ENCODE data around the gene LAMP2.
"Not testable (repeated sequence)": the region's sequence is repeated elsewhere in the genome, so short reads cannot be mapped to it uniquely, and the experiment has no call there.

The LAMP2 gene

GRCh38 chrX:120476714-120477113 lies 7.6 kb upstream of the LAMP2 start:
- no peaks in the 10 kb centered on the region for H3K4me1 Mint-ChIP-seq

GRCh38 chrX:120475447-120475846 lies 6.4 kb upstream of the LAMP2 start:
- peak; percentile 50 to 66 (median 55) for TF ChIP-seq CTCF (IDR thresholded peaks at IDR 0.05; ENCODE audit: unreplicated experiment in 3 of 3)
- H3K4me3 Mint-ChIP-seq; H3K4me1 Mint-ChIP-seq; H3K9me3 Mint-ChIP-seq; H3K27ac Mint-ChIP-seq; H3K27me3 Mint-ChIP-seq (ENCODE audit: low read depth); H3K36me3 Mint-ChIP-seq (ENCODE audit: low read depth): not testable (repeated sequence)

More at GRCh38 chrX:120476714-120477113, 7.6 kb upstream of the LAMP2 start:
- no peak overlapping the region for H3K4me3 Mint-ChIP-seq
- H3K27ac Mint-ChIP-seq: no peak overlapping the region
- no peaks in the 10 kb centered on the region for H3K27me3 Mint-ChIP-seq (ENCODE audit: low read depth)
- TF ChIP-seq CTCF (IDR thresholded peaks at IDR 0.05; ENCODE audit: unreplicated experiment in 3 of 3): no peak
- H3K9me3 Mint-ChIP-seq: peaks cover 3% of the 10 kb centered on the region
- no peaks in the 10 kb centered on the region for H3K36me3 Mint-ChIP-seq (ENCODE audit: low read depth)

GRCh38 chrX:120474085-120474484 lies 5.0 kb upstream of the LAMP2 start:
- Mint-ChIP-seq H3K27me3 (ENCODE audit: low read depth) (no peaks in the 10 kb centered on the region), H3K36me3 (ENCODE audit: low read depth) (no peaks in the 10 kb centered on the region), H3K4me1 (no peaks in the 10 kb centered on the region), H3K27ac (no peak overlapping the region), H3K9me3 (peaks cover 3% of the 10 kb centered on the region), H3K4me3 (no peak overlapping the region)
- TF ChIP-seq CTCF (IDR thresholded peaks at IDR 0.05; ENCODE audit: unreplicated experiment in 3 of 3): no peak

GRCh38 chrX:120469657-120470056 lies 561 bp upstream of the LAMP2 start:
- peak overlapping the region; percentile 49 to 92 (median 78) for H3K4me3 Mint-ChIP-seq
- H3K4me1 Mint-ChIP-seq; H3K9me3 Mint-ChIP-seq; H3K27me3 Mint-ChIP-seq (ENCODE audit: low read depth); H3K36me3 Mint-ChIP-seq (ENCODE audit: low read depth): not testable (repeated sequence)
- peak overlapping the region in 1 of 3 experiments; percentile 49 for H3K27ac Mint-ChIP-seq

- H3K4me3 Mint-ChIP-seq: peak overlapping the region; percentile 91 to 92 (median 92)
- H3K27me3 Mint-ChIP-seq (ENCODE audit: low read depth): no peaks in the 10 kb centered on the region
- TF ChIP-seq CTCF (IDR thresholded peaks at IDR 0.05; ENCODE audit: unreplicated experiment in 3 of 3): no peak
- H3K9me3 Mint-ChIP-seq: peaks cover 4% of the 10 kb centered on the region
- H3K4me1 Mint-ChIP-seq: peaks cover 6% of the 10 kb centered on the region
- peak overlapping the region; percentile 74 to 93 (median 75) for H3K27ac Mint-ChIP-seq
- H3K36me3 Mint-ChIP-seq (ENCODE audit: low read depth): no peaks in the 10 kb centered on the region
Measured at GRCh38 chrX:120468479-120468824, 644 bp downstream of the LAMP2 start.

- Mint-ChIP-seq H3K4me1 (peaks cover 6% of the 10 kb centered on the region), H3K4me3 (peak overlapping the region; percentile 91 to 92 (median 92)), H3K27ac (peak overlapping the region; percentile 74 to 93 (median 75)), H3K9me3 (peaks cover 4% of the 10 kb centered on the region), H3K36me3 (ENCODE audit: low read depth) (no peaks in the 10 kb centered on the region), H3K27me3 (ENCODE audit: low read depth) (no peaks in the 10 kb centered on the region)
- no peak for TF ChIP-seq CTCF (IDR thresholded peaks at IDR 0.05; ENCODE audit: unreplicated experiment in 3 of 3)
Measured at GRCh38 chrX:120468071-120468470, 1.0 kb downstream of the LAMP2 start.
